Measurements from ENCODE around the gene FGGY.

Gene FGGY

GRCh38 chr1:59560807-59561450 lies 264.0 kb downstream of the FGGY start:
- H3K9me3 ChIP-seq (ENCODE audit: insufficient read depth, low read length) = no peaks in the 10 kb centered on the region
- no peaks in the 10 kb centered on the region for H3K79me2 ChIP-seq (ENCODE audit: insufficient read depth, low read length)
- no peaks in the 10 kb centered on the region for H3K9me2 ChIP-seq (replicated peaks; ENCODE audit: insufficient read depth, low read length)
- TF ChIP-seq CTCF (IDR thresholded peaks at IDR 0.05; ENCODE audit: insufficient read depth, low read length, poor library complexity, severe bottlenecking) = no peak
- TF ChIP-seq EZH2phosphoT487 (conservative IDR thresholded peaks at IDR 0.05; ENCODE audit: low read length) = no peak
- no peaks in the 10 kb centered on the region for H4K20me1 ChIP-seq (ENCODE audit: low read depth, low read length)
- no peak overlapping the region for H2AFZ ChIP-seq (ENCODE audit: low read depth, low read length, severe bottlenecking)
- no peaks in the 10 kb centered on the region for H3F3A ChIP-seq (ENCODE audit: insufficient read depth)
- H3K9ac ChIP-seq (ENCODE audit: low read length) = no peak overlapping the region
- H3K27ac ChIP-seq (ENCODE audit: low read depth, low read length) = no peak overlapping the region
- H3K36me3 ChIP-seq (ENCODE audit: low read length) = no peaks in the 10 kb centered on the region
- H3K4me3 ChIP-seq (ENCODE audit: insufficient read depth, low read length, poor library complexity, severe bottlenecking) = no peak overlapping the region
- no peak overlapping the region for H3K4me2 ChIP-seq (ENCODE audit: low read depth, low read length, poor library complexity, severe bottlenecking)
- H3K27me3 ChIP-seq (ENCODE audit: low read length) = no peaks in the 10 kb centered on the region

- H3K4me2 ChIP-seq (ENCODE audit: low read depth, low read length, poor library complexity, severe bottlenecking) = no peak overlapping the region
- H3K9ac ChIP-seq (ENCODE audit: low read length) = no peak overlapping the region
- TF ChIP-seq EZH2phosphoT487 (conservative IDR thresholded peaks at IDR 0.05; ENCODE audit: low read length) (no peak), CTCF (IDR thresholded peaks at IDR 0.05; ENCODE audit: insufficient read depth, low read length, poor library complexity, severe bottlenecking) (no peak)
- H3K27me3 ChIP-seq (ENCODE audit: low read length) = no peaks in the 10 kb centered on the region
- H3K36me3 ChIP-seq (ENCODE audit: low read length) = no peaks in the 10 kb centered on the region
- H3K9me3 ChIP-seq (ENCODE audit: insufficient read depth, low read length) = no peaks in the 10 kb centered on the region
- no peaks in the 10 kb centered on the region for H3K9me2 ChIP-seq (replicated peaks; ENCODE audit: insufficient read depth, low read length)
- H3K4me3 ChIP-seq (ENCODE audit: insufficient read depth, low read length, poor library complexity, severe bottlenecking) = no peak overlapping the region
- no peaks in the 10 kb centered on the region for H3F3A ChIP-seq (ENCODE audit: insufficient read depth)
- H2AFZ ChIP-seq (ENCODE audit: low read depth, low read length, severe bottlenecking) = no peak overlapping the region
- H3K27ac ChIP-seq (ENCODE audit: low read depth, low read length) = no peak overlapping the region
- no peaks in the 10 kb centered on the region for H3K79me2 ChIP-seq (ENCODE audit: insufficient read depth, low read length)
- no peaks in the 10 kb centered on the region for H4K20me1 ChIP-seq (ENCODE audit: low read depth, low read length)
Measured at GRCh38 chr1:59561796-59562195, 264.9 kb downstream of the FGGY start.

GRCh38 chr1:59564192-59564891 lies 267.4 kb downstream of the FGGY start:
- no peaks in the 10 kb centered on the region for H3K79me2 ChIP-seq (ENCODE audit: insufficient read depth, low read length)
- H3K36me3 ChIP-seq (ENCODE audit: low read length) = no peaks in the 10 kb centered on the region
- H3K4me2 ChIP-seq (ENCODE audit: low read depth, low read length, poor library complexity, severe bottlenecking) = no peak overlapping the region
- H3F3A ChIP-seq (ENCODE audit: insufficient read depth) = no peaks in the 10 kb centered on the region
- no peak overlapping the region for H3K27ac ChIP-seq (ENCODE audit: low read depth, low read length)
- TF ChIP-seq CTCF (IDR thresholded peaks at IDR 0.05; ENCODE audit: insufficient read depth, low read length, poor library complexity, severe bottlenecking) (no peak), EZH2phosphoT487 (conservative IDR thresholded peaks at IDR 0.05; ENCODE audit: low read length) (no peak)
- H2AFZ ChIP-seq (ENCODE audit: low read depth, low read length, severe bottlenecking) = no peak overlapping the region
- no peaks in the 10 kb centered on the region for H4K20me1 ChIP-seq (ENCODE audit: low read depth, low read length)
- no peaks in the 10 kb centered on the region for H3K9me2 ChIP-seq (replicated peaks; ENCODE audit: insufficient read depth, low read length)
- H3K9ac ChIP-seq (ENCODE audit: low read length) = no peak overlapping the region
- H3K9me3 ChIP-seq (ENCODE audit: insufficient read depth, low read length) = no peaks in the 10 kb centered on the region
- H3K27me3 ChIP-seq (ENCODE audit: low read length) = no peaks in the 10 kb centered on the region
- no peak overlapping the region for H3K4me3 ChIP-seq (ENCODE audit: insufficient read depth, low read length, poor library complexity, severe bottlenecking)
